Measurements from ENCODE around the gene TTLL11.
A peak's percentile ranks its signal among the peaks of the same experiment; 100 is the strongest.

Gene TTLL11

GRCh38 chr9:121844562-121844961 is 248.5 kb downstream of the TTLL11 start:
- TF ChIP-seq, protein P1, sequence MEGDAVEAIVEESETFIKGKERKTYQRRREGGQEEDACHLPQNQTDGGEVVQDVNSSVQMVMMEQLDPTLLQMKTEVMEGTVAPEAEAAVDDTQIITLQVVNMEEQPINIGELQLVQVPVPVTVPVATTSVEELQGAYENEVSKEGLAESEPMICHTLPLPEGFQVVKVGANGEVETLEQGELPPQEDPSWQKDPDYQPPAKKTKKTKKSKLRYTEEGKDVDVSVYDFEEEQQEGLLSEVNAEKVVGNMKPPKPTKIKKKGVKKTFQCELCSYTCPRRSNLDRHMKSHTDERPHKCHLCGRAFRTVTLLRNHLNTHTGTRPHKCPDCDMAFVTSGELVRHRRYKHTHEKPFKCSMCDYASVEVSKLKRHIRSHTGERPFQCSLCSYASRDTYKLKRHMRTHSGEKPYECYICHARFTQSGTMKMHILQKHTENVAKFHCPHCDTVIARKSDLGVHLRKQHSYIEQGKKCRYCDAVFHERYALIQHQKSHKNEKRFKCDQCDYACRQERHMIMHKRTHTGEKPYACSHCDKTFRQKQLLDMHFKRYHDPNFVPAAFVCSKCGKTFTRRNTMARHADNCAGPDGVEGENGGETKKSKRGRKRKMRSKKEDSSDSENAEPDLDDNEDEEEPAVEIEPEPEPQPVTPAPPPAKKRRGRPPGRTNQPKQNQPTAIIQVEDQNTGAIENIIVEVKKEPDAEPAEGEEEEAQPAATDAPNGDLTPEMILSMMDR (conservative IDR thresholded peaks at IDR 0.05; ENCODE audit: control insufficient read depth, insufficient read depth, low read depth, low read length) = no peak
- DNase-seq (ENCODE audit: low read depth) = no peak
- H3K4me3 ChIP-seq (ENCODE audit: control insufficient read depth, low read depth, low read length) = no peak overlapping the region

GRCh38 chr9:121844098-121844497 is 249.0 kb downstream of the TTLL11 start:
- no peak overlapping the region for H3K4me3 ChIP-seq (ENCODE audit: control insufficient read depth, low read depth, low read length)
- no peak for DNase-seq (ENCODE audit: low read depth)
- TF ChIP-seq, protein P1 (conservative IDR thresholded peaks at IDR 0.05; ENCODE audit: control insufficient read depth, insufficient read depth, low read depth, low read length) = no peak

DNA sequence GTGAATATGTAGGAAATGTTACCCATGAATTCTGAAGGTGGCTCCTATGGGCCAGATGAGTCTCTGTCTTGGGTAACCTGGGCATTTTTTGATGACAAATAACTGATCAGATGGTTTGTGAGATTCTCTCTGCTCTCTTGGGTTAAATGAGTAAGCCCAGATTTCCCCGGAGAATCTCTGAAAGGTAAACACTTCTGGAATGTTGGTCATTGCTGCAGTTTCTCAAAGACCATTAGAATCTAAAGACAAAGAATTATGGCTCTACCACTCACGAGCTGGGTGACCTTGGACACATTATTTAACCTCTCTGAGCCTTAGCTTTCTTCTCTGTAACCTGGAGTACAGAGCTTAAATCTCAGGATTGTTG is 250.5 kb downstream of the TTLL11 start:
- H3K4me3 ChIP-seq (ENCODE audit: control insufficient read depth, low read depth, low read length) = no peak overlapping the region
- TF ChIP-seq, protein P1 (conservative IDR thresholded peaks at IDR 0.05; ENCODE audit: control insufficient read depth, insufficient read depth, low read depth, low read length) = no peak
- DNase-seq (ENCODE audit: low read depth) = peak; percentile 68

GRCh38 chr9:121841771-121842611 is 251.1 kb downstream of the TTLL11 start:
- DNase-seq (ENCODE audit: low read depth) = peak; percentile 24
- TF ChIP-seq, protein P1 (conservative IDR thresholded peaks at IDR 0.05; ENCODE audit: control insufficient read depth, insufficient read depth, low read depth, low read length) = no peak
- H3K4me3 ChIP-seq (ENCODE audit: control insufficient read depth, low read depth, low read length) = no peak overlapping the region

- no peak for DNase-seq (ENCODE audit: low read depth)
- H3K4me3 ChIP-seq (ENCODE audit: control insufficient read depth, low read depth, low read length) = no peak overlapping the region
- TF ChIP-seq, protein P1 (conservative IDR thresholded peaks at IDR 0.05; ENCODE audit: control insufficient read depth, insufficient read depth, low read depth, low read length) = no peak
Observed at GRCh38 chr9:121840838-121841760, 252.0 kb downstream of the TTLL11 start.

DNA sequence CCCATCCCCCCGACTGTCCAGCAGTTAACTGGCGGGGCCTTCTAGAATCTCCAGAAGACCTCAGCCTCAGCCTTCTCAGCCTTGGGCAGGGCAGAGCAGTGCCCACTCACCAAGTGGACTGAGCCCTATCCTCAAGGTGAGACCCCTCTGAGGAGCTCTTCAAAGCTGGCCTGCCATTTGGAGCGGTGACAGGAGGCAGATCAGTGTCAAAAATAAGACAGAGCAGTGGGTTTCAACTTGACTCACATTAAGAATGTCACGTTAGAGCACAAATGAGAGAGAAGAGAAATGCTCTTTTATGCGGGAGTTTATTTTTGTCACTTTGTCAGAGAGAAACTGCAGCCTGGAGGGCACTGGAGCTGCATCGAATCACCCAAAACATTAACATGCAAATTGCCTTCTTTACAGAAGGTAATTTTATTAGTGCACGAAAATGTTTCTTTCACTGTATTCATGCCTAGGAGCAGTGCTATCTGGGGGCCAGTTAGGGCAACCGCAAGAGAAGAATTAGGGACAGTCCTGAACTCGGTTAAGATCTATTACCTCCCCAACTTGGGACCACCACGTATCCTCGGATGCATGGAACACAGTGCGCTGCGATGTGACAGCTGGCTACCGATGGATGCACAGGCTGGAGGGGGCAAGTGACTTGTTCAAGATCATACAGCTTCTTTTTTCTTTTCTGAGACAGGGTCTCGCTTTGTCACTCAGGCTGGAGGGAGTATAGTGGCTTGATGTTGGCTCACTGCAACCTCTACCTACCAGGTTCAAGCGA is 253.2 kb downstream of the TTLL11 start:
- TF ChIP-seq, protein P1 (conservative IDR thresholded peaks at IDR 0.05; ENCODE audit: control insufficient read depth, insufficient read depth, low read depth, low read length) = no peak
- DNase-seq (ENCODE audit: low read depth) = no peak
- H3K4me3 ChIP-seq (ENCODE audit: control insufficient read depth, low read depth, low read length) = no peak overlapping the region

Data from fibroblast of mammary gland (primary cell).